GM18909 (cell line): ENCODE measurements around the gene PITPNC1.

Experiments used
- ATAC-seq: cut with Tn5 transposase; IDR thresholded peaks from one replicate; pipeline ENCODE4 v1.9.1; 2021; ENCODE audit warnings: mild to moderate bottlenecking; ENCODE audit not compliant: unreplicated experiment, poor library complexity

The PITPNC1 gene

DNA sequence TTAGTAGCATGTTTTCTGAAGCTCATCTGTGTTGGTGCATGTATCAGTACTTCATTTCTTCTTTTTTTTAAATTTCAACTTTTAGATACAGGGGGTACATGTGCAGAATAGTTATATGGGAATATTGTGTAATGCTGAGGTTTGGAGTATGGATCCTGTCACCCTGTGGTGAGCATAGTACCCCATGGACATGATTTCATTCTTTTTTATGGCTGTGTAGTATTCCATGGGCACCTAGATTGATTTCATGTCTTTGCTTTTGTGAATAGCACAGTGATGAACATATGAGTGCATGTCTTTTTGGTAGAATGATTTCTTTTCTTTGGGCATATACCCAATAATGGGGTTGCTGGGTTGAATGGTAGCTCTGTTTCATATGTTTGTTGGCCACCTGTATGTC is 285.6 kb downstream of the PITPNC1 start:
- no peak for ATAC-seq

- no peak for ATAC-seq
These were observed 286.4 kb downstream of the PITPNC1 start for GRCh38 chr17:67663457-67663856.

DNA sequence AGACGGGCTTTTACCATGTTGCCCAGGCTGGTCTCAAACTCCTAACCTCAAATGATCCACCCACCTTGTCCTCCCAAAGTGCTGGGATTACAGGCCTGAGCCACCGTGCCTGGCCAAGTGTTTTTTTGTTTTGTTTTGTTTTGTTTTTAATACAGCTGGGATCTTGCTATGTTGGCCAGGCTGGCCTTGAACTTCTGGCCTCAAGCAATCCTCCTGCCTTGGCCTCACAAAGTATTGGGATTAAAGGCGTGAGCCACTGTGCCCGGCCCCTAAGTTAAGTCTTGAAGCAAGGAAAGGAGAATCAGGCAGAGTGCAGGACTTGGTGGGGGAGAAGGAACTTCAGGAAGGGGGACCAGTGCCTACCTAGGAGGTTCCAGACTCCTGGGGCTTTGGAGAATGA is 288.9 kb downstream of the PITPNC1 start:
- ATAC-seq = no peak

DNA sequence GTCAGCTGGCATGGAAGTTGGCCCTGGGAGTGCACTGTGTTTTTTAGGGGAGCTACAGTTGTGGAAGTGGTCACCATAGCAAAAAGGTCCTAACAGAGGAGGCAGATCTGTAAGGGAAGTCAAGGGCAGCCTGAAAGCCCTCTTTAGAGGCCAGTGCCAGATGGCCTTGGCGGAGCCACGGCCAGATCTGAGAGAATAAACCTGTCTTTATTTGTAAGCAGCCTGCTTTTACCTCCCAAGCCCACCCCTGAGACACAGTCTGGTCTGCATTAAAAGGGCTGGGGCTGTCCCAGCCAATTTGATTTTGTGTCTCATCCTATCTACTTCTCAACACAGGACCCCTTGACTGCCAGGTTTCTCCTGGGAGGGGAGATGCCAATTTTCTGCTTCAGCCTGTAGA is 289.6 kb downstream of the PITPNC1 start:
- ATAC-seq = no peak

GRCh38 chr17:67671493-67671892 is 294.4 kb downstream of the PITPNC1 start:
- ATAC-seq = no peak

GRCh38 chr17:67672592-67673335 is 295.7 kb downstream of the PITPNC1 start:
- ATAC-seq = no peak

- ATAC-seq = no peak
These were observed 298.4 kb downstream of the PITPNC1 start for GRCh38 chr17:67675481-67675880.

DNA sequence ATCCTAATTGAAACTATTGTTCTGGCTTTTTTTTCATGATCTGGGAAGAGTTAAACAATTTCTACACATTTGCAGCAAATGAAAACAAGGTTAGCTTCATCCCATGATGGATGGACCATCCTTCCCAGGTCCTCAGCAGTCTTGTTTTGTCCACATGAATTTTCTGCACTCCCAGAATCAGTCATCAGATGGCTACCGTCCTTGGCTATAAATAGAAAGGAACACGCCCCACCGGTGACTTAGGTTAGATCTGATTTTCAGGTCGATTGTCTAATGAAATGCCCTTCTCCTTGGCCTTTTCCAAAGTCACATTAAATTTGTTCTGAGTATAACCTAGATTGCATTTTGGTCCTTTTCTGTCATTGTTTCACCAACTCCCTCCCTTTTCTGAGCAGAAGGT is 299.2 kb downstream of the PITPNC1 start:
- ATAC-seq = no peak

- no peak for ATAC-seq
These were observed 301.3 kb downstream of the PITPNC1 start for GRCh38 chr17:67678414-67678813.

DNA sequence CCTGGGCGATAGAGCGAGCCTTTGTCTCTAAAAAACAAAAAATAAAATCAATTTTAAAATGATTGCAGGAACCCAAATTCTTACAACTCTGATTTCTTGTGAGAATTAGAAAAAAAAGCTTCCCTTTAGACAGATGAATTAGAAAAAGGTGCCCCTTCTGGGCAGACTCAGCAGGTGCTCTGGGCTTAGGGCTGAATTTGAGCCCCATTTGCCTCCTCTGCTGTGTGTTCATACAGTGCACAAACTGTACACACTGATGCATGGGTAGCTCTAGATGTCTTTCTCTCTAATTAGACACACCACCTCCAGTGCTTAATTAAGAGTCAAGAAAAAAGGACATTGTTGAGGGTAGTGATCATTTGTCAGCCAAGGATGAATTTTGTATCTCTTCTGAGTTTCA is 302.1 kb downstream of the PITPNC1 start:
- ATAC-seq = no peak

DNA sequence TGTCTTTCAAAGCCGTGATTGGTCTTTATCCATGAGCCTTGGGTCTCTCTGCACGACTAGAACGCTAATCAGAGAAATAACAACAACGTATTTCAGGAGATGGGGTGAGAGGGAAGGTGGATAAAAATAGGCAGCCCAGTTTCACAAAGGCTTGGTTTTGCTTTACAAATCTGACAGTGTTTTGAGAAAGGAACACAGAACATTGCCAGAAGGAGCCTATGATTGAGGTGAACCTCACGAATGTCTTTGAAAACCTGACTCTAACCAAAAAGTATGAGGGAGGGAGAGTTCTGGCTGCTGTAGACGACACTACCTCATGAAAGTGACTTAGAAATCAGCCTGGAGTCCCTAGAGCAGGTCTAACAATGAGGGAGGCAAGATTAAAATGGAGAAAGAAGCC is 302.6 kb downstream of the PITPNC1 start:
- no peak for ATAC-seq

DNA sequence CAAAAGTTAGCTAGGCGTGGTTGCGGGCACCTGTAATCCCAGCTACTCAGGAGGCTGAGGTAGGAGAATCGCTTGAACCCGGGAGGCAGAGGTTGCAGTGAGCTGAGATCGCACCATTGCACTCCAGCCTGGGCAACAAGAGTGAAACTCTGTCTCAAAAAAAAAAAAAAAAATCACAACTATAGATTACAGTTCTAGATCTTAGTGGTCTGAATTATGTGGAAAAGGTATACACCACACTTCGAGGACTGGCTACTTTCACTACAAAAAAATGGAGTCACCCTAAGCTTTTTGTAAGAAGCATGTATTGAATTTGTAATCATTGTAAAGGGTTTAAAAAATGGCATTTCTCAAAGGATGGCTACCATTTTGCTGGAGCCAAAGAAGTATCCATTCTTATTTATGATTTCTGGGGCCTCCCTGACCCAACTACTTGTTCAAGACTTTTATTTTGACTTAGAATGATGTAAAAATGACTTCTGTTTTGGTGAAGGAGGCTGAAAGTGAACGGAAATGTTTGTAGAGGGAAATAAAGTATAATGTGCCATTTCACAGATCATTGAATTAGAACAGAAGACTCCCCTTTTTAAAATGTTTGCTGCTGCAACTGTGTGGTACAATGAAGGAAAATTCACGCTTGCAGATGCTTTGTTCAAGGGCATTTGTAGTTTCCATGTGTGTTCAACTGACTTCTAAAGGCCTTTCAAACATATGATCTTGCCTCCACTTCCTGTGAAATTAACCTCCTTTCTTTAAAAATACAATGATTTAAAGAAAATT is 303.6 kb downstream of the PITPNC1 start:
- no peak for ATAC-seq

DNA sequence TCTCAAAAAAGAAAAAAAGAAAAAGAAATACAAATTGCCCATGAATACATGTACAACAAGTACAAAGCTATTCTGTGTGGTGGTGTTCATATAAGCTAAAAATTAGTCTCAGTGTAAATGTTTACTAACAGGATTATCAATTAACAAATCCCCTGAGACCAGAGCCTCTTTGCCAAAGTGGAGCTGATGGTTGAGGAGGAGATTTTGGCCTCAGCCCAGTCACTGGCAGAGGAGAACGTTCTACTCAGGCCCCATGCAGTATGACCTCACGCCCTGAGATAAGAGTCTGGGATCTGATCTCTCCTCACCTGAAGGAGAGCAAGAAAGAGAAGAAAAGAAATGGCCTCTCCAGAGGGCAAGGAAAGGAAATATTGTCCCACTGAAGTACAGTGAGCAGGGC is 305.1 kb downstream of the PITPNC1 start:
- no peak for ATAC-seq

DNA sequence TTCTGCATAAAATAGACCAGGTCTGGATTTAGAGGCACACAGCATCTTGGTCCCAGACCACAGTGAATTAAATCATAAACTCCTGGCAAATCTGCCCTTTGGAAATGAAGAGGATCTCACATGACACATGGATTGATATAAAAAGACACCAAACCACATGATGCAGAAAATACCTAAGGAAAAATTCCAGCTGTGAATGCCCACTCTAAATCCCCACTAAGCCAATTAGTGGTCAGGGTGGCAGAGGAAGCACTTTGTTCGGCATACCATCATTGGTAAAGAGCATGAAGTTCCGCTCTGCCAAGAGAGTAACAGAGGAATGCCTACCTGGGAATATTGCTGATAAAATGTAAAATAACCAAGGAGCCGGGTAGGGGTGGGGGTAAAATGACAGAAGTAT is 308.3 kb downstream of the PITPNC1 start:
- no peak for ATAC-seq

- no peak for ATAC-seq
These were observed 309.2 kb downstream of the PITPNC1 start for GRCh38 chr17:67686241-67686640.

DNA sequence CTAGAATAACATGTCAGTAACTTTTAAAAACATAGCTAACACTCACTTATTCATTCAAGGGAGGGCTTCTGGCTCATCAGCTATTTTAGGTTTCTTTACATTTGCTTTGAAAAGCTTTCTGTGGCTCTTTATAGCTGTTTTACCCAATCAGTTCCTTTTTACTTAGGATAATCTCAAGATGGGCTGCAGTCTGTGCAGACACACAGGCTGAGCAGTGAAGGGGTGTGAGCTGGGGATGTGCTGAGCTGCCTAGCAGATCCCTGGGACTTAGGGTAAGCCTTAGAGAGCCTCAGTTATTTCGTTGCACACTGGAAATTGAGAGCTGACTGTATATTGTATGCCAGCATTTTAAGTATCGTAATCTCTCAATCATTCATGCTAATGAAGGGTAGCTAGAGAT is 310.4 kb downstream of the PITPNC1 start:
- no peak for ATAC-seq

GRCh38 chr17:67689534-67690177 is 312.6 kb downstream of the PITPNC1 start:
- ATAC-seq = no peak

- no peak for ATAC-seq
These were observed 316.7 kb downstream of the PITPNC1 start for GRCh38 chr17:67693811-67694210.

DNA sequence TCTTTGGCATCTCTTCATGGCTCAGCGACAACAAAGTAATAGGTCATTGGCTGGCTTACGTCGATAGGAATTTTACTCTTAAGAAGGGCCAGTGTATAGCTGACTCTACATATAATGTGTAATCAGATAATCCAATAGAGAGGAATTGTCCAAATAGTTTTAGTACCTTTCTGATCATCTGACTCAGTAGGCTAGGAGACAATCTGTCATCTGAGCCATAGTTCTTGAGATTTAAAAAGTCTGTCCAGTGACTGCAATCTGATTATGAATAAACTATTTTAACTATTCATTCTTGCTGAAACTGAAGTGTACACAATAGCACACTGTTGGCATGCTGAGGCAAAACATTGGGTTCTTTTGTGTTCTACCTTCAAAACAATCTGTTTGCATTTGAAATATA is 319.3 kb downstream of the PITPNC1 start:
- ATAC-seq = no peak

DNA sequence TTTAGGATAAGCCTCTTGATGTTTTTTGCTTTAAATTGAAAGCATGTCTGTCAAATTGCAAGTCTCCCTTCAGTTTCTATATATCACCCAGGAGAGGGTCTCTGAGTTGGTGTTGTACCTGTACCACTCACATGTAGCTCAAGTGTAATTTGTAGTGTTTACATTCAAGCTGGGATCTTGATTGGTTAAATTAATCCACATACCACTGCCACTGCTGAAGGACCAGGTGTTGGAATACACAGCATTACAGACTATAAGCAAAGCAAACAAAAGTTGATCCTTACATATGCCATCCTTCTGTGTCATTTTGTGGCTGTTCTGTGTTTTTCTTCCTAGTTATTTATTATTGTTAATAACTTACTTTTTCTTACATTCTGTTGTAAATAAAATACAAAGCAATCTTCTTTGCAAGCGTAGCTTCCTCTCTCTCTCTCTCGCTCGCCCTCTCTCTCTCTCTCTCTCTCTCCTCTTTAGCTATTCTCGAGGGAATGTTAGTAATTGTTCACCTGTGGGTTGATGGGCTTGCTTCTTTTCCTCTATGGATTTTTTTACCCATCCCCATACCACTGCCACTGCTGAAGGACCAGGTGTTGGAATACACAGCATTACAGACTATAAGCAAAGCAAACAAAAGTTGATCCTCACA is 319.9 kb downstream of the PITPNC1 start:
- ATAC-seq = no peak
